GM12891 (cell line): Measurements from ENCODE around the gene CFAP74.

Experiments
- DNase-seq: peaks from one replicate; pipeline ENCODE4 v3.0.0; 2011; ENCODE audit warnings: low spot score; ENCODE audit not compliant: insufficient read length
- FAIRE-seq: peaks from 2 replicates; lab custom pipeline; 2011; peaks lifted over from hg19 to GRCh38; lab: Jason Lieb, UNC
- PAX5 ChIP-seq: IDR thresholded peaks from 2 replicates; pipeline ENCODE4 v1.6.1; 2011; ENCODE audit warnings: low read length, moderate library complexity, mild to moderate bottlenecking; ENCODE audit not compliant: insufficient read depth, severe bottlenecking
- POLR2A ChIP-seq: IDR thresholded peaks from 2 replicates; pipeline ENCODE4 v1.6.1; 2011; ENCODE audit warnings: low read depth, low read length, control low read depth
- POLR2AphosphoS5 ChIP-seq: IDR thresholded peaks from 2 replicates; pipeline ENCODE4 v1.6.1; 2011; ENCODE audit warnings: low read depth, low read length, control low read depth
- POU2F2 ChIP-seq: IDR thresholded peaks from 2 replicates; pipeline ENCODE4 v1.6.1; 2011; ENCODE audit warnings: low read depth, mild to moderate bottlenecking, control low read depth, low read length, moderate library complexity
- SPI1 ChIP-seq: IDR thresholded peaks from 2 replicates; pipeline ENCODE4 v1.6.1; 2011; ENCODE audit warnings: low read depth, low read length, control low read depth
- TAF1 ChIP-seq: IDR thresholded peaks from 2 replicates; pipeline ENCODE4 v1.6.1; 2011; ENCODE audit warnings: low read depth, low read length, control low read depth

CFAP74 gene

DNA sequence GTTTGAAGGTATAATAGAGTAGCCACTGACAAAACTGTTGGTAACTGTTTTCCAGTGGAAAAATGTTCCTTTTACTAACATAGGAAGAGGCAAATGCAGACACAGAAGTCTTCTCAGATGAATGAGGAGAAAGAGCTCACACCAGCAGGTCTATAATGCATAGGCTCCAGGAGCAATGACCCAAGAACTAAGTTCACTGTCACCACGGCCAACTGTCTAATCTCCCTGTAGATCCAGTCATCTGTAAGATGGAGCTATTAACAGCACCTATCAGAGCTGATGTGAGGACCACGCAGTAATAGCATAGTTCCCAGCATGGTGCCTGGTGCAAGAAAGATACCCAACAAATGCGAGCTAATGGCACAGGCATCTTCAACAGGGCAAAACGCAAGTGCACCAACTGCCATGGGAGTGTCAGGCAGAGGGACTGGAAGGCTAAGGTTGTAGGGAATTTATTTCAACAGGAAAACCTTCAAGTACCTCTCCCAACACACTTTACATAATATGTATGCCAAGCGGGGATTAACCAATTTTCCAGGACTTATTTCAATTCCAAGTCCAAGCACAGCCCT, 125.6 kb downstream of the CFAP74 start:
- DNase-seq: no peak
- TF ChIP-seq POLR2AphosphoS5: 0 out of 2 replicates have a peak, but pooled peaks have one; percentile 17
- TF ChIP-seq SPI1: no peak
- no peak for FAIRE-seq

DNA sequence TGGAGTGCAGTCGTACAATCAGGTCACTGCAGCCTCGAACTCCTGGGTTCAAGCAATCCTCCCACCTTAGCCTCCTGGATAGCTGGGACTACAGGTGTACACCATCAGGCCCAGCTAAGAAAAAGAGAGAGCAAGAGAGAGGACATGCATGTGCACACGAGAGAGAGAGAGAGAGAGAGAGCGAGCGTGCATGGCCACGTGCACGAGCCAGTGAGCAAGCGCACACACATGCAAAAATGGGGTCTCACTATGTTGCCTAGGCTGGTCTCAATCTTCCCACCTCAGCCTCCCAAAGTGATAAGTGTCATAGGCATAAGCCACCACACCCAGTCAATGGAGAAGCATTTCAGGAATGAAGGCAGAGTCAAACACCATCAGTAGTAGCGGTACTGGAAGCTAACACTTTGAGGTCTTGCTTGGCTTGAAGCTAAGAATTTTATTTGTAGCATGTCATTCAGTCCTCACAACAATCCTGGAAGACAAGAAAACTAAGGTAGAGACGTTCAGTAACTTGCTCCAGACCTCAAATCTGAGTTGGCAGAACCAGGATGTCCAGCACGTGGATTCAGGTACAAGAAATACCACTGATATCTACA, 127.2 kb downstream of the CFAP74 start:
- no peak for TF ChIP-seq PAX5
- DNase-seq (no peak), FAIRE-seq (peak; percentile 13)

DNA sequence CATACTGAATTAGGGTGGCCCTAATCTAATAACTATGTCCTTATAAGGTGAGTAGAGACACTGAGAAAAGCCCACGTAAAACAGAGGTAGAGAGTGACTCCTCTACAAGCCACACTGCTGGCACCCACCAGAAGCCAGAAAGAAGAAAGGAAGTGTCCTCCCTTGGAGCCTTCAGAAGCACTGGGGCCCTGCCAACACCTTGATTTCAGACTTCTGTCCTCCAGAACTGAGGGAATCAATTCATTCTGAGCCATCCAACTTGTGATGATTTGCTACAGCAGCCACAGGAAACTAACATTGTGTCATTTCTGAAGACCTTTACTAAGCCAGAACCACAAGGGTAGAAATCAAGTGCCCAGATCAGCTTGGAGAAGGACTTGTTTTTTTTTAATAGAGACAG, 127.7 kb downstream of the CFAP74 start:
- FAIRE-seq: no peak
- DNase-seq: no peak
- TF ChIP-seq SPI1: 0 out of 2 replicates have a peak, but pooled peaks have one; percentile 17
- TF ChIP-seq PAX5: no peak

DNA sequence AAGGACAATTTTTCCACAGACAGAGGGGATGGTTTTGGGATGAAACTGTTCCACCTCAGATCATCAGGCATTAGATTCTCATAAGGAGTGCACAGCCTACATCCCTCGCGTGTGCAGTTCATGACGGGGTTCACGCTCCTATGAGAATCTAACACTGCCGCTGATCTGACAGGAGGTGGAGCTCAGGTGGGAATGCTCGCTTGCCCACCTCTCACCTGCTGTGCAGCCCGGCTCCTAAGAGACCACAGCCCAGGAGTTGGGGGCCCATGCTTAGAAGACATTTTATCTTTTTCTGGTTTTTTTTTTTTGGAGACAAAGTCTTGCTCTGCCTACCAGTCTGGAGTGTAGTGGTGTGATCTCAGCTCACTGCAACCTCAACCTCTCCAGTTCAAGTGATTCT, 128.7 kb downstream of the CFAP74 start:
- DNase-seq: no peak
- FAIRE-seq: no peak
- TF ChIP-seq TAF1 (no peak), POLR2A (no peak), SPI1 (no peak), POU2F2 (no peak), PAX5 (no peak), POLR2AphosphoS5 (no peak; the same call in 1 of the 2 replicates)

DNA sequence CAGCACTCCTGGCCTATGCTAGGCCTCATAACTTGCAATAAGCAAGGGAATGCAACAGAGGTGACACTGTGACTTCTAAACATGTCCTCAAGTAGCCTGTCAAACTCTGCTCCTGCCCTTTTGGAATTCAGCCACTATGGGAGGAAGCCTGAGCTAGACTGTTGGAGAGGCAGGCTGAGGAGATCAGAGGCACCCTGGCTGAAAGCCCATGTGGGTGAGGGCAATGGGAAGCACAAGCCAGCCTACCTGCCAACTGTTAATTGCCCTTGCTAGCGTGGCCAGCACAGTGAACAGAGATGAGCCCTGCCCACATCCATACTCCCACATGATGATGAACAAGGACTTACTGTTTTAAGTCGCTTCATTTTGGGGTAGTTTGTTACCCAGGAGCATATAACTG, 130.4 kb downstream of the CFAP74 start:
- no peak for FAIRE-seq
- DNase-seq: no peak
- TF ChIP-seq POLR2AphosphoS5 (no peak; the same call in 1 of the 2 replicates), POU2F2 (no peak), POLR2A (no peak), TAF1 (no peak), SPI1 (no peak), PAX5 (no peak)

DNA sequence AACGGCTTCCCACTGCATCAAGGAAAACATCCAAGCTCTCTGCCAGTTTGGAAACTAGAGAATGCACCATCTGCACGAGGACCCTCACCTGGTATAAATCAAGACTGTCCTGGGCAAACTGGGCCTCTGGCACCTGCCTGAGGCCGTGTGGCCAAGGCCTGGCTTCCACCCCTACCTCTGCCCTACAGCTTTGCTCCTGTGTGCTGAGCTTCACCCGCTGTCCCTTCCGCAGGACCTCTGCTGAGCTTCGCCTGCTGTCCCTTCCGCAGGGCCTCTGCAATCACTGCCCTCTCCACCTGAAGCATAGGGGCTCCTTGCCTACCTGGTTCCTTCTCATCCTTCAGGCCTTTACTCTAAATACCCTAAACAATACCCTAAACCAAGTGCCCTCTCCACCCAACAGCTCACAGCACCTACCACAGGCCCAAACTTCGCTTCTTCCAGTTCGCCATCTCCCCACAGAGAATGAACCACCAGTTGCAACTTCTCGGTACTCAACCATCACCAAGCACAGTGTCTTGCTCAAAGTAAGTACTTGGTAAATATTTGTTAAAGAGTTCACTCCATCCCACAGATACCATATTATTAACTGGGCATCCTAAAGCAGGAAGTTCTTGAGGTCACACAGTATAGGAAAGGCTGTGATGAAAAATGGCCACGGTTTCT, 131.1 kb downstream of the CFAP74 start:
- TF ChIP-seq SPI1 (no peak), POLR2AphosphoS5 (peak; percentile 64), PAX5 (no peak), POLR2A (no peak), POU2F2 (no peak)
- no peak for FAIRE-seq

More for the DNA sequence above, 131.1 kb downstream of the CFAP74 start:
- no peak for DNase-seq
